A549 (cell line): Measurements from ENCODE around the gene UNC13A. TPM values are rescaled to one million over a fixed set of nuclear protein-coding genes. Genes with fewer than 3 reads are reported as not detected.

Experiments used
- ATAC-seq, 2 experiments: fragments of 200-7000 bp in 1 of 2; fragments of >200 bp in 1 of 2; cut with Nextera tagmentation in 1 of 2; cut with Tn5 transposase in 1 of 2; 3 replicates each; pipeline versions ENCODE4 v1.8.0 to v1.9.1; 2018 to 2020; ENCODE audit warnings: mild to moderate bottlenecking in 1 of 2, moderate library complexity in 1 of 2
- CTCF ChIA-PET: fragments of 300-600 bp; sonication (Branson Sonifier 250); formaldehyde crosslinking; extraction: SDS; loops from one replicate; lab custom pipeline; 2021; ENCODE audit warnings: antibody characterized with exemption, inconsistent platforms; lab: Yijun Ruan, JAX
- POLR2A ChIA-PET: fragments of 350-600 bp; formaldehyde crosslinking; extraction: SDS; loops from one replicate; lab custom pipeline; 2021; ENCODE audit warnings: antibody characterized with exemption, inconsistent platforms; lab: Yijun Ruan, JAX
- DNase-seq, 2 experiments: peaks; one replicate each; pipeline versions ENCODE4 v3.0.0 to v3.0.0-alpha.2; 2011 to 2016; ENCODE audit warnings: low read depth in 1 of 2, low spot score in 1 of 2
- FAIRE-seq: peaks from 2 replicates; lab custom pipeline; 2011; peaks lifted over from hg19 to GRCh38; lab: Jason Lieb, UNC
- H3K27ac ChIP-seq, 2 experiments: fragments of >200 bp; sonication (Bioruptor Twin); formaldehyde crosslinking; 3 replicates each; pipeline ENCODE4 v1.5.1; 2016 to 2017
- H3K4me1 ChIP-seq: fragments of >200 bp; sonication (Bioruptor Twin); formaldehyde crosslinking; 3 replicates; pipeline ENCODE4 v1.6.1; 2016
- H3K4me2 ChIP-seq: fragments of >200 bp; sonication (Bioruptor Twin); formaldehyde crosslinking; 3 replicates; pipeline ENCODE4 v1.6.1; 2016
- H3K4me3 ChIP-seq: fragments of >200 bp; sonication (Bioruptor Twin); formaldehyde crosslinking; 3 replicates; pipeline ENCODE4 v1.5.1; 2016
- H3K9me3 ChIP-seq: fragments of >200 bp; sonication (Bioruptor Twin); formaldehyde crosslinking; 3 replicates; pipeline ENCODE4 v1.6.1; 2016
- ATOH8 ChIP-seq: fragments of 250-450 bp; sonication (Bioruptor Pico); IDR thresholded peaks from 2 replicates; pipeline ENCODE4 v1.5.0; 2020; ENCODE audit warnings: low read depth, mild to moderate bottlenecking, moderate library complexity
- EHF ChIP-seq: fragments of 250-450 bp; sonication (Bioruptor Pico); IDR thresholded peaks from 2 replicates; pipeline ENCODE4 v1.5.0; 2020; ENCODE audit warnings: mild to moderate bottlenecking
- ESRRA ChIP-seq: fragments of 150-350 bp; IDR thresholded peaks from 2 replicates; pipeline ENCODE4 v1.6.1; 2014; ENCODE audit warnings: mild to moderate bottlenecking, low read length, borderline replicate concordance
- FOSB ChIP-seq: fragments of 250-450 bp; sonication (Bioruptor Pico); IDR thresholded peaks from 2 replicates; pipeline ENCODE4 v1.5.0; 2020; ENCODE audit warnings: mild to moderate bottlenecking, moderate library complexity
- HDAC2 ChIP-seq: fragments of 200-600 bp; sonication (generic); IDR thresholded peaks from 2 replicates; pipeline ENCODE4 v1.6.1; 2016
- HEYL ChIP-seq: fragments of 250-450 bp; sonication (Bioruptor Pico); IDR thresholded peaks from 2 replicates; pipeline ENCODE4 v1.8.0; 2021; ENCODE audit warnings: mild to moderate bottlenecking, moderate library complexity
- HOXA7 ChIP-seq: fragments of 250-450 bp; sonication (Bioruptor Pico); IDR thresholded peaks from 2 replicates; pipeline ENCODE4 v1.5.0; 2020; ENCODE audit warnings: mild to moderate bottlenecking, moderate library complexity
- JUN ChIP-seq, 2 experiments: fragments of >200 bp; sonication (Bioruptor Twin); formaldehyde crosslinking; IDR thresholded peaks; 2 replicates in 1 of 2; 3 replicates in 1 of 2; pipeline ENCODE4 v1.6.1; 2016 to 2017
- KDM1A ChIP-seq: fragments of 200-600 bp; sonication (generic); IDR thresholded peaks from 2 replicates; pipeline ENCODE4 v1.6.1; 2016; ENCODE audit warnings: low read depth, mild to moderate bottlenecking
- KDM5A ChIP-seq: fragments of 200-600 bp; sonication (generic); IDR thresholded peaks from 2 replicates; pipeline ENCODE4 v1.6.1; 2016; ENCODE audit warnings: antibody characterized with exemption, mild to moderate bottlenecking
- MAFK ChIP-seq: fragments of 450-650 bp; IDR thresholded peaks from 2 replicates; pipeline ENCODE4 v1.6.1; 2014; ENCODE audit not compliant: partially characterized antibody
- MYC ChIP-seq: IDR thresholded peaks from 2 replicates; pipeline ENCODE4 v1.6.1; 2012; ENCODE audit warnings: mild to moderate bottlenecking, inconsistent platforms, low read length, improper control_type of control experiment, borderline replicate concordance
- NFE2L2 ChIP-seq: fragments of 150-350 bp; conservative IDR thresholded peaks from 2 replicates; pipeline ENCODE4 v1.6.1; 2014; ENCODE audit warnings: low read length
- RNF2 ChIP-seq: fragments of 200-600 bp; sonication (generic); IDR thresholded peaks from 2 replicates; pipeline ENCODE4 v1.6.1; 2016; ENCODE audit warnings: low read depth, mild to moderate bottlenecking, antibody characterized with exemption, moderate library complexity, borderline replicate concordance
- SREBF2 ChIP-seq: fragments of 450-650 bp; IDR thresholded peaks from 2 replicates; pipeline ENCODE4 v1.6.1; 2014; ENCODE audit warnings: mild to moderate bottlenecking, moderate library complexity
- ZFP36 ChIP-seq: fragments of 450-650 bp; IDR thresholded peaks from 2 replicates; pipeline ENCODE4 v1.6.1; 2014; ENCODE audit warnings: borderline replicate concordance; ENCODE audit not compliant: partially characterized antibody
- WGBS: methylation state at CpG from one replicate; pipeline ENCODE4 v1.1.6; 2017; ENCODE audit errors: missing lambda C conversion rate; 5-methylcytosine and 5-hydroxymethylcytosine counted together
- polyA minus RNA-seq: library from RNA; depleted of rRNA, polyadenylated mRNA; stranded (reverse); fragments of >200 nt; gene quantifications from 2 replicates; pipeline ENCODE4 v1.2.3, GENCODE V29; 2011; rRNA and poly(A)+ RNA removed
- polyA plus RNA-seq, 4 experiments: library from polyadenylated mRNA; depleted of rRNA in 3 of 4; stranded (reverse); fragments of >200 nt; fragmentation: RNase III in 1 of 4; extraction: RNeasy Plus Mini Kit Qiagen cat#74134 plus additional on column Dnase treatment in 1 of 4; gene quantifications; 2 replicates in 3 of 4; 3 replicates in 1 of 4; pipeline ENCODE4 v1.2.3, GENCODE V29; 2011 to 2017
- TF ChIP-seq, protein P1 (sequence below): fragments of 200-600 bp; sonication (generic); IDR thresholded peaks from 2 replicates; pipeline ENCODE4 v1.6.1; 2016; ENCODE audit warnings: antibody characterized with exemption, mild to moderate bottlenecking, moderate library complexity
- TF ChIP-seq, protein P2 (sequence below): IDR thresholded peaks from 2 replicates; pipeline ENCODE4 v1.6.1; 2012
- TF ChIP-seq, protein P3 (sequence below): fragments of >200 bp; sonication (Bioruptor Twin); formaldehyde crosslinking; IDR thresholded peaks from 3 replicates; pipeline ENCODE4 v1.6.1; 2016
- TF ChIP-seq, protein P4 (sequence below): fragments of >200 bp; sonication (Bioruptor Twin); formaldehyde crosslinking; IDR thresholded peaks from 2 replicates; pipeline ENCODE4 v1.6.1; 2016
- TF ChIP-seq, protein P5 (sequence below): fragments of 150-350 bp; IDR thresholded peaks from 2 replicates; pipeline ENCODE4 v1.6.1; 2014; ENCODE audit warnings: low read depth, mild to moderate bottlenecking, low read length

UNC13A gene
- 4.2 and 5.5 TPM in 2 replicates for polyA plus RNA-seq (2011; rRNA removed)
- 0.83 and 1.1 TPM in 2 replicates for polyA plus RNA-seq (2012; cell fraction: cytosol; rRNA removed)
- polyA plus RNA-seq (2012; cell fraction: nucleus; rRNA removed) = 3.4 and 3.9 TPM in 2 replicates
- 2.6 to 3.1 TPM (median 2.8 TPM) in 3 replicates for polyA plus RNA-seq (2017; fragmentation: RNase III; extraction: RNeasy Plus Mini Kit Qiagen cat#74134 plus additional on column Dnase treatment)
- 6.7 and 8.2 TPM in 2 replicates for polyA minus RNA-seq

- Histone ChIP-seq H3K4me3 (peak within 1 kb of the TSS; percentile 50), H3K9me3 (no peaks in the 10 kb centered on the region), H3K27ac (peak within 1 kb of the TSS; percentile 84 to 92), H3K4me2 (peak within 1 kb of the TSS; percentile 86), H3K4me1 (peaks cover 29% of the 10 kb centered on the region)
- ChIA-PET POLR2A (no interaction called here), CTCF (interaction anchor here (0.9 to 1.5 kb wide), 3 partner anchors 14 to 82 kb away, joined by 3 to 6 read pairs (median 3); no protein-coding TSS in a partner anchor)
- 7% methylated on average over 13 of the region's 77 CpGs for WGBS
- ATAC-seq (peak; percentile 73 to 86), DNase-seq (peak; percentile 39 to 47), FAIRE-seq (no peak)
- TF ChIP-seq HOXA7 (CRISPR knock-in tag) = no peak
- no peak for TF ChIP-seq ATOH8 (CRISPR knock-in tag)
- no peak for TF ChIP-seq FOSB
- no peak for TF ChIP-seq NFE2L2
- TF ChIP-seq ESRRA = no peak
- 0 out of 5 replicates have a peak, but pooled peaks of 1 of the 2 experiments have one; percentile 16 for TF ChIP-seq JUN (IDR thresholded peaks at IDR 0.05)
- TF ChIP-seq MYC = no peak
- no peak for TF ChIP-seq HDAC2
- no peak for TF ChIP-seq MAFK
- TF ChIP-seq, protein P1, sequence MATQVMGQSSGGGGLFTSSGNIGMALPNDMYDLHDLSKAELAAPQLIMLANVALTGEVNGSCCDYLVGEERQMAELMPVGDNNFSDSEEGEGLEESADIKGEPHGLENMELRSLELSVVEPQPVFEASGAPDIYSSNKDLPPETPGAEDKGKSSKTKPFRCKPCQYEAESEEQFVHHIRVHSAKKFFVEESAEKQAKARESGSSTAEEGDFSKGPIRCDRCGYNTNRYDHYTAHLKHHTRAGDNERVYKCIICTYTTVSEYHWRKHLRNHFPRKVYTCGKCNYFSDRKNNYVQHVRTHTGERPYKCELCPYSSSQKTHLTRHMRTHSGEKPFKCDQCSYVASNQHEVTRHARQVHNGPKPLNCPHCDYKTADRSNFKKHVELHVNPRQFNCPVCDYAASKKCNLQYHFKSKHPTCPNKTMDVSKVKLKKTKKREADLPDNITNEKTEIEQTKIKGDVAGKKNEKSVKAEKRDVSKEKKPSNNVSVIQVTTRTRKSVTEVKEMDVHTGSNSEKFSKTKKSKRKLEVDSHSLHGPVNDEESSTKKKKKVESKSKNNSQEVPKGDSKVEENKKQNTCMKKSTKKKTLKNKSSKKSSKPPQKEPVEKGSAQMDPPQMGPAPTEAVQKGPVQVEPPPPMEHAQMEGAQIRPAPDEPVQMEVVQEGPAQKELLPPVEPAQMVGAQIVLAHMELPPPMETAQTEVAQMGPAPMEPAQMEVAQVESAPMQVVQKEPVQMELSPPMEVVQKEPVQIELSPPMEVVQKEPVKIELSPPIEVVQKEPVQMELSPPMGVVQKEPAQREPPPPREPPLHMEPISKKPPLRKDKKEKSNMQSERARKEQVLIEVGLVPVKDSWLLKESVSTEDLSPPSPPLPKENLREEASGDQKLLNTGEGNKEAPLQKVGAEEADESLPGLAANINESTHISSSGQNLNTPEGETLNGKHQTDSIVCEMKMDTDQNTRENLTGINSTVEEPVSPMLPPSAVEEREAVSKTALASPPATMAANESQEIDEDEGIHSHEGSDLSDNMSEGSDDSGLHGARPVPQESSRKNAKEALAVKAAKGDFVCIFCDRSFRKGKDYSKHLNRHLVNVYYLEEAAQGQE = peak; percentile 93
- no peak for TF ChIP-seq RNF2
- TF ChIP-seq EHF (CRISPR knock-in tag) = no peak
- no peak for TF ChIP-seq HEYL (CRISPR knock-in tag)
Measured at GRCh38 chr19:17687857-17688784, at the start of gene UNC13A. Gene UNC13A (minus strand): TSS chr19:17688354. CDS start chr19:17688199, 155 bp downstream.

DNA sequence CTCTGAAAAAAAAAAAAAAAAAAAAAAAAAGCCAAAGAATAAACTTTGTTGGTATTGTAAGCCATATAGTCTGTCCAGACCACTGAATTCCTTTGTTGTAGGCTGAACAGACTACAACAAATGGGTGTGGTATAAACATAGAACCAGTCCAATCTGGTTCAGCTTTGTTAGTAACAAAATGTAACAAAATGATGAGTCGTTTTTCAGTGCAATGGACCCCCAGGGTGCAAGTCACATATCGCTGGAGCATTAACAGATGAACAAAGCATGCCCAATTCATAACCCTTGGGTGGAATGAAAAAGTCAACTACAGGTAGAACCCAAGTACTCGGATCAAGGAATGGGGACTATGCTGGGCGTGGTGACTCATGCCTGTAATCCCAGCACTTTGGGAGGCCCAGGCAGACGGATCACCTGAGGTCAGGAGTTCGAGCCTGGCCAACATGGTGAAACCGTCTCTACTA is 49.6 kb upstream of the UNC13A start:
- FAIRE-seq (no peak), DNase-seq (no peak), ATAC-seq (no peak; a peak in 1 of 6 replicates)
- H3K27ac ChIP-seq = 0 out of 6 replicates have a peak overlapping the region, but pooled peaks of 1 of the 2 experiments have one; percentile 22
- H3K4me3 ChIP-seq = no peak overlapping the region
- 50% methylated on average over 7 of the region's 7 CpGs for WGBS
- H3K9me3 ChIP-seq = no peaks in the 10 kb centered on the region
- no peak for TF ChIP-seq MYC
- no peak for TF ChIP-seq ESRRA
- TF ChIP-seq, protein P2, sequence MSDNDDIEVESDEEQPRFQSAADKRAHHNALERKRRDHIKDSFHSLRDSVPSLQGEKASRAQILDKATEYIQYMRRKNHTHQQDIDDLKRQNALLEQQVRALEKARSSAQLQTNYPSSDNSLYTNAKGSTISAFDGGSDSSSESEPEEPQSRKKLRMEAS = no peak
- TF ChIP-seq KDM1A = no peak
- TF ChIP-seq KDM5A = no peak
- TF ChIP-seq, protein P3, sequence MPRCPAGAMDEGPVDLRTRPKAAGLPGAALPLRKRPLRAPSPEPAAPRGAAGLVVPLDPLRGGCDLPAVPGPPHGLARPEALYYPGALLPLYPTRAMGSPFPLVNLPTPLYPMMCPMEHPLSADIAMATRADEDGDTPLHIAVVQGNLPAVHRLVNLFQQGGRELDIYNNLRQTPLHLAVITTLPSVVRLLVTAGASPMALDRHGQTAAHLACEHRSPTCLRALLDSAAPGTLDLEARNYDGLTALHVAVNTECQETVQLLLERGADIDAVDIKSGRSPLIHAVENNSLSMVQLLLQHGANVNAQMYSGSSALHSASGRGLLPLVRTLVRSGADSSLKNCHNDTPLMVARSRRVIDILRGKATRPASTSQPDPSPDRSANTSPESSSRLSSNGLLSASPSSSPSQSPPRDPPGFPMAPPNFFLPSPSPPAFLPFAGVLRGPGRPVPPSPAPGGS = no peak
- TF ChIP-seq, protein P4, sequence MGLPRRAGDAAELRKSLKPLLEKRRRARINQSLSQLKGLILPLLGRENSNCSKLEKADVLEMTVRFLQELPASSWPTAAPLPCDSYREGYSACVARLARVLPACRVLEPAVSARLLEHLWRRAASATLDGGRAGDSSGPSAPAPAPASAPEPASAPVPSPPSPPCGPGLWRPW = no peak
- TF ChIP-seq, protein P5, sequence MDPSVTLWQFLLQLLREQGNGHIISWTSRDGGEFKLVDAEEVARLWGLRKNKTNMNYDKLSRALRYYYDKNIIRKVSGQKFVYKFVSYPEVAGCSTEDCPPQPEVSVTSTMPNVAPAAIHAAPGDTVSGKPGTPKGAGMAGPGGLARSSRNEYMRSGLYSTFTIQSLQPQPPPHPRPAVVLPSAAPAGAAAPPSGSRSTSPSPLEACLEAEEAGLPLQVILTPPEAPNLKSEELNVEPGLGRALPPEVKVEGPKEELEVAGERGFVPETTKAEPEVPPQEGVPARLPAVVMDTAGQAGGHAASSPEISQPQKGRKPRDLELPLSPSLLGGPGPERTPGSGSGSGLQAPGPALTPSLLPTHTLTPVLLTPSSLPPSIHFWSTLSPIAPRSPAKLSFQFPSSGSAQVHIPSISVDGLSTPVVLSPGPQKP = no peak
- no peak for TF ChIP-seq SREBF2
- TF ChIP-seq ZFP36 = no peak
- ChIA-PET POLR2A (interaction anchor here (1.3 kb wide), 1 partner anchor 18 kb away, joined by 4 read pairs; the partner anchor contains the start of gene MAP1S), CTCF (interaction anchor here (1.3 to 1.4 kb wide), 2 partner anchors 38 to 126 kb away, joined by 3 to 4 read pairs; no protein-coding TSS in a partner anchor)
- no peak overlapping the region for H3K4me2 ChIP-seq
- H3K4me1 ChIP-seq = peaks cover 8% of the 10 kb centered on the region; the same call in 1 of the 3 replicates
